Left lung (tissue), 14 donors: ENCODE data around the gene DRAXIN. TPM values are rescaled to one million over a fixed set of nuclear protein-coding genes. Genes with fewer than 3 reads are reported as not detected.
"Not testable (repeated sequence)": the region's sequence is repeated elsewhere in the genome, so short reads cannot be mapped to it uniquely, and the experiment has no call there.

Experiments
- ATAC-seq: fragments of 200-7000 bp; cut with Tn5 transposase; one replicate; pipeline ENCODE4 v1.9.1; 2020; ENCODE audit warnings: moderate library complexity
- DNase-seq, 4 donors: peaks; one replicate each; pipeline ENCODE4 v3.0.0-alpha.2; 2013 to 2020
- H3K27ac ChIP-seq, 2 donors: fragments of 200-600 bp; sonication (generic) in 1 of 2; one replicate each; pipeline versions ENCODE4 v1.5.0 to v1.8.0; 2020 to 2021
- H3K27me3 ChIP-seq, 2 donors: fragments of 200-600 bp; sonication (generic) in 1 of 2; one replicate each; pipeline versions ENCODE4 v1.5.0 to v1.8.0; 2020 to 2021
- H3K36me3 ChIP-seq, 2 donors: fragments of 200-600 bp; sonication (generic) in 1 of 2; one replicate each; pipeline versions ENCODE4 v1.5.0 to v1.8.0; 2020 to 2021
- H3K4me1 ChIP-seq, 2 donors: fragments of 200-600 bp; one replicate each; pipeline ENCODE4 v1.8.0; 2021
- H3K4me3 ChIP-seq, 2 donors: fragments of 200-600 bp; sonication (generic) in 1 of 2; one replicate each; pipeline versions ENCODE4 v1.5.0 to v1.8.0; 2020 to 2021; ENCODE audit warnings: mild to moderate bottlenecking in 1 of 2
- H3K9me3 ChIP-seq, 2 donors: fragments of 200-600 bp; sonication (generic) in 1 of 2; one replicate each; pipeline versions ENCODE4 v1.5.0 to v1.8.0; 2020 to 2021
- CTCF ChIP-seq, 2 donors: fragments of 200-600 bp; sonication (generic) in 1 of 2; IDR thresholded peaks; one replicate each; pipeline versions ENCODE4 v1.5.0 to v1.8.0; 2021; ENCODE audit warnings: antibody characterized with exemption in 2 of 2
- intact Hi-C, 2 donors: fragments of 100-400 bp; cut with DNase I; formaldehyde crosslinking; loops; one replicate each; pipeline versions ENCODE4 v1.11.2 to v1.14.2; 2022
- long read RNA-seq, 12 donors: library from polyadenylated mRNA in 2 of 12; unstranded in 2 of 12; transcript quantifications; one replicate each; pipeline ENCODE4 v2.0.0 and lab custom pipeline, GENCODE V29; 2019 to 2026
- polyA plus RNA-seq, 6 donors: library from polyadenylated mRNA; unstranded; fragments of 120-200 nt; gene quantifications; one replicate each; pipeline ENCODE4 v1.2.1, GENCODE V29; 2013; ENCODE audit not compliant: insufficient read length in 6 of 6
- total RNA-seq, 2 donors: library from RNA; stranded (reverse); fragmentation: NEBNext Ultra II Directional; extraction: Animal tissue kit (Norgen Biotek cat#: 25700); gene quantifications; one replicate each; pipeline ENCODE4 v1.2.1, GENCODE V29; 2021
- donor health status: DM: no; HTN: yes; CAD: no.
- donor health status: DM: no; HTN: no; CAD: no.

Gene DRAXIN
- total RNA-seq (under 1 TPM; 0.10 to 0.61 TPM), polyA plus RNA-seq (1 to 10 TPM; 2.2 to 3.2 (median 2.5) TPM)
- long read RNA-seq, donor 1: 0 reads
- long read RNA-seq, donor 2, full-length matches to known transcripts: 1 of 1 reads
- long read RNA-seq, donor 2, partial matches to known transcripts: 0 of 1 reads
- long read RNA-seq, donor 2, other reads (novel, unspliced or antisense): 0 of 1 reads
- long read RNA-seq, donor 3: 0 reads
- long read RNA-seq, donor 4: 0 reads
- long read RNA-seq, donor 5: 0 reads
- long read RNA-seq, donor 6, full-length matches to known transcripts: 1 of 1 reads
- long read RNA-seq, donor 6, partial matches to known transcripts: 0 of 1 reads
- long read RNA-seq, donor 6, other reads (novel, unspliced or antisense): 0 of 1 reads
- long read RNA-seq, donor 7: 0 reads
- long read RNA-seq, donor 8: 0 reads
- long read RNA-seq, donor 9: 0 reads
- long read RNA-seq, donor 10: 0 reads
- long read RNA-seq, donor 11: 0 reads
- long read RNA-seq, donor 12: 0 reads

- no peaks in the 10 kb centered on the region for H3K36me3 ChIP-seq
These were observed at the start of gene DRAXIN for GRCh38 chr1:11691302-11691914. TSS of gene DRAXIN (plus strand) at chr1:11691710. CDS start at chr1:11706259, 14,549 bp downstream.

GRCh38 chr1:11641776-11642305 lies 49.7 kb upstream of the DRAXIN start:
- Histone ChIP-seq H3K9me3 (no peaks in the 10 kb centered on the region), H3K4me3 (no peak overlapping the region), H3K27ac (no peak overlapping the region), H3K36me3 (no peaks in the 10 kb centered on the region), H3K27me3 (peaks cover 0 to 45% of the 10 kb centered on the region in 2 donors), H3K4me1 (no peaks in the 10 kb centered on the region)
- no peak for DNase-seq
- TF ChIP-seq CTCF (IDR thresholded peaks at IDR 0.05): no peak
- intact Hi-C loops: loop anchor here in 1 of 2 donors (10.0 kb wide), 1 partner anchor 607 kb away; no protein-coding TSS in a partner anchor
- no peak for ATAC-seq

More at GRCh38 chr1:11691302-11691914, at the start of gene DRAXIN:
- DNase-seq: peak in 2 of 4 donors; percentile 51 to 70
- intact Hi-C loops: no loop called here
- no peak for TF ChIP-seq CTCF (IDR thresholded peaks at IDR 0.05)
- Histone ChIP-seq H3K4me1 (peaks cover 0 to 30% of the 10 kb centered on the region in 2 donors), H3K4me3 (peak within 1 kb of the TSS; percentile 9 to 16), H3K27me3 (peaks cover 40 to 81% of the 10 kb centered on the region in 2 donors), H3K27ac (no peak within 1 kb of the TSS), H3K9me3 (no peaks in the 10 kb centered on the region)
- peak; percentile 9 for ATAC-seq

- H3K4me3 ChIP-seq, H3K9me3 ChIP-seq, H3K4me1 ChIP-seq, H3K36me3 ChIP-seq, H3K27ac ChIP-seq: not testable (repeated sequence)
- peaks cover 0 to 39% of the 10 kb centered on the region in 2 donors for H3K27me3 ChIP-seq
- peak in 2 of 4 donors; percentile 49 to 73 for DNase-seq
- peak; percentile 91 for ATAC-seq
- TF ChIP-seq CTCF (IDR thresholded peaks at IDR 0.05): peak; percentile 91 to 96
- intact Hi-C loops: loop anchor here in 1 of 2 donors (10.0 kb wide), 1 partner anchor 608 kb away; no protein-coding TSS in a partner anchor
These were observed 49.0 kb upstream of the DRAXIN start for GRCh38 chr1:11642418-11643017.

- no peak overlapping the region for H3K4me3 ChIP-seq
- no peak for DNase-seq
- no peak for TF ChIP-seq CTCF (IDR thresholded peaks at IDR 0.05)
These were observed 47.7 kb upstream of the DRAXIN start for GRCh38 chr1:11643782-11644181.

More at GRCh38 chr1:11643782-11644181, 47.7 kb upstream of the DRAXIN start:
- Histone ChIP-seq H3K9me3 (no peaks in the 10 kb centered on the region), H3K36me3 (no peaks in the 10 kb centered on the region), H3K27me3 (peaks cover 0 to 33% of the 10 kb centered on the region in 2 donors), H3K4me1 (peaks cover 0 to 3% of the 10 kb centered on the region in 2 donors), H3K27ac (no peak overlapping the region)
- ATAC-seq: no peak
- intact Hi-C loops: loop anchor here in 1 of 2 donors (10.0 kb wide), 1 partner anchor 609 kb away; no protein-coding TSS in a partner anchor
